Measurements from ENCODE around the gene TMEM19.
"Not testable (repeated sequence)": the region's sequence is repeated elsewhere in the genome, so short reads cannot be mapped to it uniquely, and the experiment has no call there.

TMEM19 gene

DNA sequence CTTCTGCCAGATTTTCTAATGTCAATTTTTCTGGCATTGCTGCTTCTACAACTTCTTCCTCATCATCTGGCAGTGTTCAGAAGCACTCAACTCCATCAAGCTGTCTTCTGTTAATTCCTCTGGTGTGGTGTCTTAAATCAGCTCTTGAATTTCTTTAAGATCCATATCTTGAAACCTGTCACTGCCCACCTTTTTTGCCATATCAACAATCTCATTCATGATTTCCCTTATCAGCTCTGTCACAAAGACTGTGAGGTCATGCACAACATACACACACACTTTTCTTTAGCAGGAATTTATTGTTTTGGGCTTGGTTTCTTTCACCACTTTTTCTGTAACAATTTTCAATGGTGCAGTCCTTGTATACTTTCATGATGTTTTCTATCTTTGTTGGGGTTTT is 14.6 kb upstream of the TMEM19 start:
- no peak for DNase-seq

DNA sequence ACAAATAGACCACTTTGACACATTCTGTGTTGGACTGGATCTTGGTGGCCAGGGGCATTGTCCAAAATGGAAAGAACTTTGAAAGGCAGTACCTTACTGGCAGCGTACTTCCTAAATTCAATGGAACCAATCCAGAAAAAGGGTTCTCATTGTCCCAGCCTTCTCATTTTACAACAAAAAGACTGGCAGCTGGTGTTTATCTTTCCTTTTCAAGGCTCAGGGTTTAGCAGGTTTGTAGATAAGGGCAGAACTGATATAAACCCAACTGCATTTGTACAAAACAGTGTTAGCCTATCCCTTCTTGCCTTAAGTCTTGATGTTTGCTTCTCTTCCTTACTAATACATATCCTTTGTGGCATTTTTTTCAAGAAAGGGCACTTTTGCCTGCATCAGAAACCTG is 14.1 kb upstream of the TMEM19 start:
- DNase-seq, result no peak

GRCh38 chr12:71682466-71682865 is 3.4 kb upstream of the TMEM19 start:
- DNase-seq, result no peak

- no peak for DNase-seq
Observed at GRCh38 chr12:71683633-71684032, 2.2 kb upstream of the TMEM19 start.

- no peak for DNase-seq
Observed at GRCh38 chr12:71684081-71684480, 1.8 kb upstream of the TMEM19 start.

DNA sequence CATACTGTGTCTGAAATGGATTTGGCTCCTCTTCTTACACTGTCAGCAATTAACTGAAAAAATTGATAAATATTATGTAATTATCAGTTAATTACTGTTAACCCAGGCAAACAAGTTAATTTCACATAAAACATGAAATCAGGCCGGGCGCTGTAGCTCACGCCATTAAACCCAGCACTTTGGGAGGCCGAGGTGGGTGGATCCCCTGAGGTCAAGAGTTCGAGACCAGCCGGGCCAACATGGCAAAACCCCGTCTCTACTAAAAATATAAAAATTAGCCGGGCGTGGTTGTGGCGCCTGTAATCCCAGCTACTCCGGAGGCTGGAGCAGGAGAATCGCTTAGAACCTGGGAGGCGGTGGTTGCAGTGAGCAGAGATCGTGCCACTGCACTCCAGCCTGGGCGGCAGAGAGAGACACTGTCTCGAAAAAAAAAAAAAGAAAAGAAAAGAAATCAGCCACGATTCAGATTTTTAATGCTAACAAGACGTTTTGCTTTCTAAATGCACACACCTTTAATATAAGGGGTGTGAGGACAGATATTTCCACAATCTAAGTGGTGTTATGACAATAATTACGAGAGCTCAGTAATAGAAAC is 473 bp upstream of the TMEM19 start:
- DNase-seq, result no peak

DNA sequence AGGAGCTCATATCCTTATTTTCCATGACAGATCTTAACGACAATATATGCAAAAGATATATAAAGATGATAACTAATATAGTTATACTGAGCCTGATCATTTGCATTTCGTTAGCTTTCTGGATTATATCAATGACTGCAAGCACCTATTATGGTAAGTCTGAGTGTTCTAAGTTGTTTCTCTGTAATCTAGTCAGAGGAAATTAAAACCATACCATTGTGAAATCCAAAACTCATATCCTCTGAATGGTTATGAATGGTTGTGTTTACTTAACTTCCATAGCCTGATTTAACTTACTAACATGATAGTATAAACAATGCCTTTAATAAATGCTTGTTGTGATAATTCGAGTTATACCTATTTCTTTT is 760 bp downstream of the TMEM19 start:
- no peak for DNase-seq

- DNase-seq, result not testable (repeated sequence)
Observed at GRCh38 chr12:71687172-71687571, 1.3 kb downstream of the TMEM19 start.

DNA sequence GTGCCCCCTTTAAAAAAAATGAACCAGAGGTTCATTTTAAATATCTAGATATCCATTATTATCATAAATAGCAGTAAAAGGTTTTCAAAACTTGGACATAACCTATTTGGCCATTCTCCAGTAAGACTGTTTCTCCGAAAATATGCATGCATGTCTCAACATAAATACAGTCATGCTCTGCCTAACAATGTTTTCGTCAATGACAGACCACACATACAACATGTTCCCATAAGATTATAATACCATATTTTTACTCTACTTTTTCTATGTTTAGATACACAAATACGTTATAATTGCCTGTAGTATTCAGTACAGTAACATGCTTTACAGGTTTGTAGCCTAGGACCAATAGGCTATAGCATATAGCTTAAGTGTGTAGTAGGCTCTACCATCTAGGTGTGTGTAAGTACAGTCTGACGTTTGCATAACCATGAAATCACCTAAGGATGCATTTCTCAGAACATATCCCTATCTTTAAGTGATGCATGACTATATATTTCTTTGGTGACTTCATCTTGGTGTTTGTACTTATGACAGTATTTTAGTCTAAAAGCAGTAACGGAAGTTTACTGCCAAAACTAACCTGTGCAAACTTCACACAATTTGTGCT is 3.2 kb downstream of the TMEM19 start:
- DNase-seq, result no peak

DNA sequence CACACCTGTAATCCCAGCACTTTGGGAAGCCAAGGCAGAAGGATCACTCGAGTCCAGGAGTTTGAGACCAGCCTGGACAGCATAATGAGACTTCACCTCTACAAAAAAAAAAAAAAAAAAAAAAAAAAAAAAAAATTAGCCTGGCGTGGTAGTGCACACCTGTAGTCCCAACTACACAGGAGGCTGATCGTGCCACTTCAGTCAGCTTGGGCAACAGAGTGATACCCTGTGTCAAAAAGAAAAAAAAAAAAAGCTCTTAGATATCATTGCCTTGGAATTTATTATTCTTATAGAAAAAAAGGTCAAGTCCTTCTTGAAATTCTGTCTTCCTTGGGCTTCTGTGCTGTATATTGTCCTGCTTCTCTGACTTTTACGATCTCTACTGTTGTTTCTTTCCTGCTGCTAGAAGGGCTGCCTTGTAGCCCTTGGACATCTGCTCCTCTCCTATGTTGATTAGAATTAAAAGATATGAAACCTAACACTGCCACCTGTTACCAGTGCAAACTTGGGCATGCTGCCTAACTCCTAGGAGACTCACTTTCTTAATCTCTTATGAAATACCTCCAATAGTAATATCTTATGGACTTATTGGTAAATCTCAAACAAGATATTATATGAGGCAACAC is 5.7 kb downstream of the TMEM19 start:
- no peak for DNase-seq

DNA sequence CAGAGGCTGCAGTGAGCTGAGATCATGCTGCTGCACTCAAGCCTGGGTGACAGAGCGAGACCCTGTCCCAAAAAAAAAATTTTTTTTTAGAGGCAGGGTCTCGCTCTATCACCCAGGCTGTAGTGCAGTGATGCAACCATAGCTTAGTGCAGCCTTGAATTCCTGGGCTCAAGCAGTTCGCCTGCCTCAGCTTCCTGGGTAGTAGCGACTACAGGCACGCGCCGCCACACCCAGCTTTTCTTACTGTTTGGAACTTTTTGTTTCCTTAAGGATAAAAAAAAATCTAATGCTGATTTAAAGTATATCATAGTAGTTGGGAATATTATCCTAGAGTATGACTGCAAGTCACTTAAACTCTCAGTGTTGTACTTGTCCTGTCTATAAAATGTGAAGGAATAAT is 7.2 kb downstream of the TMEM19 start:
- no peak for DNase-seq

- not testable (repeated sequence) for DNase-seq
Observed at GRCh38 chr12:71693651-71694050, 7.8 kb downstream of the TMEM19 start.

DNA sequence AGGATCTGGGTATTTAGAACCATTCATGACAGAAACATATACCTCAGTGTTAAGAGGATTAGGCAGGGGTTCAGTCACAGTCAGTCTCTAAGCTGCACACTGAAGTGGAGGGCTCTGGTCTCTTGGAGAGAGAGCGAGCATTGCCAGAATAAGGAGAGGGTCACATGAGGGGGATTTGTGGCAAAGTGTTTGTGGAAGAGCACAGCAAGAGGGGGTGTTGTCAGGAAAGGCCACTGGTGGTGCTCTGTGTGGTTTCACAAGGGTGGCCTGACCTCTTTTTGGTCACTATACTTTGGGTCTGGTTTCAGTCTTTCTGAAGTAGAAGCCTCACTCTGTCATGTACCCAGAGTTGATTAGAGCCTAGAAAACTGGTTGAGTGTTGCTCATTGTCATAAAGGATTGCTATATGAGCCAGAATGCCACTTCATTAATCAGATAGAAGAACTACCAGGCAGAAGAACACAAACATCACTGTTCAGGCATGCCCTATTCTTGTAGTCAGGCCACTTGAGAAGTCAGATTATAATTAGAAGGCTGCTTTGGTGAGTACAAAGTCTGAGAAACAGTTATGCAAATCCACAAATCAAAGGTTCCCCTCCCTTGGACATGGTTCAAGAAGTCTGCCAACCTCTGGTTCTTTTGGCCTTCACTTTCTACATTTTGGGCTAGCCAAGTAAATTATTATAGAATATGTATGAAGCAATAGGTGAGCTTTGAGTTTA is 8.4 kb downstream of the TMEM19 start:
- DNase-seq, result no peak

DNA sequence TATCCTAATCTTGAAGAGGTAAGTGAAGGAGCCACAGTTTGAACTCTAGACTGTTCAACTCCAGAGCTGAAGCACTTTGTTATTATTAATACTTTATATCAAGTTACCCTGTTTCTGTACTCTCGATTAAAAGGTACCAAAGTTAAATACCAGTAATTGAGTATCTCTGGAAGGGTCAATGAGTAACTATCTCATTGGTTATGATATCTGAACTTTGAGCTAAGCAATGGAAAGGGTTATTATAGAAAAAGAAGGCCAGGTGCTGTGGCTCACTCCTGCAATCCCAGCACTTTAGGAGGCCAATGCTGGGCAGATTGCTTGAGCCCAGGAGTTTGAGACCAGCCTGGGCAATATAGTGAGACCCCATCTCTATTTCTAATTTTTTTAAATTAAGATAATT is 9.9 kb downstream of the TMEM19 start:
- no peak for DNase-seq

- DNase-seq, result not testable (repeated sequence)
Observed at GRCh38 chr12:71702181-71702580, 16.3 kb downstream of the TMEM19 start.

DNA sequence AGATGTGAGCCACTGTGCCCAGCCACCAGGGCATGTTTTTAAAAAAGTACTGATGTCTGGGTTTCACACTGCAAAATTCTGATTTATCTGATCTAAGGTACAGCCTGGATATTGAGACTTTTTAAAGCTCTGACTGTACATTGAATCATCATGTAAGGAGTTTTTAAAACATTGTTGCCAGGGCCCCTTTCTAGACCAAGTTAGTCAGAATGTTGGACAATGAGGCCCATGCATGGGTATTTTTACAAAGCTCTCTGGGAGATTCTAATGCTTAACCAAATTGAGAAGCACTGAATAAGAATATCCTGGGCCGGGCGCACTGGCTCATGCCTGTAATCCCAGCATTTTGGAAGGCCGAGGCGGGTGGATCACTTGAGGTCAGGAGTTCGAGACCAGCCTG is 16.7 kb downstream of the TMEM19 start:
- no peak for DNase-seq

DNA sequence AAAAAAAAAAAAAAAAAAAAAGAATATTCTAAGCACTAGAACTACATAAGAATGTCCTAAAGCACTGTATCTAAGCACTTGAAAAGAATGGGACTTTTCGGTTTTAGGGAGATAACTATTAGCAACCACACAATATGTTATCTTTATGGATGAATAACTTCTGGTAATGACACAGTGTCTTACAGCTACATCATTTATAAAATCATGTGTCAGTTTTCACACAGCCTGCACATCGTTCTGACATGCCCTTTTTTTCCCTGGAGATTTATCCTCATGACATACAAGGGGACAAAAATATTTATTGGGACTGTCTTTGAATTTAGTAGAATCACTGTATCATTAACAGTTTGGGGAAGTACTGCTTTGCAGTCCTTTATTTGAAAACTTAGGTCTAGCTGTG is 17.3 kb downstream of the TMEM19 start:
- DNase-seq, result no peak

GRCh38 chr12:71704920-71705319 is 19.0 kb downstream of the TMEM19 start:
- no peak for DNase-seq

GRCh38 chr12:71708658-71709057 is 22.8 kb downstream of the TMEM19 start:
- DNase-seq, result no peak

- DNase-seq, result no peak
Observed at GRCh38 chr12:71710276-71711125, 24.6 kb downstream of the TMEM19 start.

GRCh38 chr12:71718611-71719010 is 32.7 kb downstream of the TMEM19 start:
- DNase-seq, result no peak

DNA sequence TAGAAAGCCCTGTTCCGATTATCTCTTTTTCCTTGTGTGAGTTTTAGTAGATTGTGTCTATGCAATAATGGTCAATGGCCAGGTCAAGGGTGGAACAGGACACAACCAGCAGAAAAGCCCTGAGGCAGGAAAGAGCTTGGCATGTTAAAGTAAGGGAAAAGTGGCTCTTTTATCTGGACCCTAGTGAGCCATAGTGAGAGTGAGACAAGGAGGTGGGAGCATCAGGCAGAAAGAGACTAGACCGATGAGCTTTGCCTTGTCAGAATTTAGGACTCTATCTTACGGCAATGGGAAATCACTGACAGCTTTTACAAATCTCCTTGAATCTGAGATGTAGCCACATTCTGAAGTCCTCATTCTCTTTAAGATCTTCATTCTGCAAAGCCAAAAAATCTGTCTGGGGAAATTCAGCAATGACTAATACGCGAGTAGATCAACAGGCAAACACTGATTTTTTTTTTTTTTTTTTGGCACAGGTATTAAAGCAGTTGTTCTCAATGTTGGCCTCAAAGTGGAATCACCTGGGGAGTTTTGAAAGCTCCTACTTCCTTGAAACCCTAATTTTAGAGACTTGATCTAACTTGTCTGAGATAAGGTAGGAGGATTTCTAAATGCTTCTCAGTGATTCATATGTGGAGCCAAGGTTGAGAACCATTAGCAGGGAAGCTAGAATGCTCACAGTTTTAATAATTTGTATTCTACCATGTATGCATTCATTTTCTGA is 33.9 kb downstream of the TMEM19 start:
- no peak for DNase-seq

All from activated effector memory CD4-positive, alpha-beta T cell treated with Interleukin-2 at 50 U/mL for 16 hours (primary cell).